Tibial nerve (tissue), 4 donors: ENCODE data around the gene OR12D2. TPM values are rescaled to one million over a fixed set of nuclear protein-coding genes. Genes with fewer than 3 reads are reported as not detected.
"Not testable (repeated sequence)": the region's sequence is repeated elsewhere in the genome, so short reads cannot be mapped to it uniquely, and the experiment has no call there.

Experiments used
- DNase-seq, 2 donors: peaks; one replicate each; pipeline ENCODE4 v3.0.0-alpha.2; 2019; ENCODE audit warnings: low spot score in 2 of 2
- H3K27ac ChIP-seq, 4 donors: fragments of 200-600 bp; sonication (generic) in 3 of 4; one replicate each; pipeline ENCODE4 v1.5.1; 2017 to 2019; ENCODE audit warnings: mild to moderate bottlenecking in 1 of 4
- H3K27me3 ChIP-seq, 2 donors: fragments of 200-600 bp; sonication (generic) in 1 of 2; one replicate each; pipeline versions ENCODE4 v1.5.1 to v1.6.0; 2017 to 2019
- H3K36me3 ChIP-seq, 3 donors: fragments of 200-600 bp; sonication (generic); one replicate each; pipeline ENCODE4 v1.5.1; 2018 to 2019
- H3K4me1 ChIP-seq, 4 donors: fragments of 200-600 bp; sonication (generic) in 3 of 4; one replicate each; pipeline ENCODE4 v1.5.1; 2017 to 2019
- H3K4me3 ChIP-seq, 4 donors: fragments of 200-600 bp; sonication (generic) in 3 of 4; one replicate each; pipeline ENCODE4 v1.5.1; 2017 to 2019; ENCODE audit warnings: mild to moderate bottlenecking in 1 of 4, moderate library complexity in 1 of 4
- H3K9me3 ChIP-seq, 4 donors: fragments of 200-600 bp; sonication (generic) in 3 of 4; one replicate each; pipeline ENCODE4 v1.5.1; 2017 to 2019
- CTCF ChIP-seq, 5 experiments: fragments of 200-600 bp in 3 of 5; fragments of 450-650 bp in 2 of 5; sonication (generic) in 3 of 5; IDR thresholded peaks; one replicate each; pipeline ENCODE4 v1.5.1; 2016 to 2019; ENCODE audit warnings: antibody characterized with exemption in 5 of 5, mild to moderate bottlenecking in 3 of 5, moderate library complexity in 2 of 5
- EP300 ChIP-seq, 2 donors: sonication (generic); formaldehyde crosslinking; IDR thresholded peaks; one replicate each; pipeline ENCODE4 v1.6.1; 2017; ENCODE audit warnings: antibody characterized with exemption in 2 of 2, mild to moderate bottlenecking in 1 of 2
- POLR2A ChIP-seq, 2 donors: fragments of 450-650 bp; IDR thresholded peaks; one replicate each; pipeline ENCODE4 v1.6.1; 2017; ENCODE audit warnings: antibody characterized with exemption in 2 of 2, mild to moderate bottlenecking in 2 of 2, moderate library complexity in 2 of 2
- WGBS, 2 donors: methylation state at CpG; one replicate each; pipeline ENCODE4 v1.1.5; 2018; 5-methylcytosine and 5-hydroxymethylcytosine counted together
- total RNA-seq, 4 donors: library from RNA; depleted of rRNA; stranded (reverse); fragments of >200 nt; gene quantifications; one replicate each; pipeline ENCODE4 v1.1.0, GENCODE V29; 2016

OR12D2 gene
- not detected for total RNA-seq

GRCh38 chr6:29395331-29395730 lies at the start of gene OR12D2:
OR12D2 (plus strand) TSS chr6:29395631; CDS start chr6:29396700, 1,069 bp downstream.
- Histone ChIP-seq H3K27me3 (no peaks in the 10 kb centered on the region), H3K36me3 (no peaks in the 10 kb centered on the region), H3K4me3 (no peak within 1 kb of the TSS), H3K9me3 (no peaks in the 10 kb centered on the region), H3K4me1 (no peaks in the 10 kb centered on the region), H3K27ac (no peak within 1 kb of the TSS)
- TF ChIP-seq EP300 (IDR thresholded peaks at IDR 0.05) (no peak), CTCF (IDR thresholded peaks at IDR 0.05) (no peak), POLR2A (IDR thresholded peaks at IDR 0.05) (no peak)
- DNase-seq = no peak

GRCh38 chr6:29349348-29349747 lies 46.1 kb upstream of the OR12D2 start:
- H3K4me1 ChIP-seq, H3K36me3 ChIP-seq, DNase-seq, H3K27ac ChIP-seq, H3K4me3 ChIP-seq, H3K27me3 ChIP-seq: not testable (repeated sequence)
- WGBS, 2 donors = 94 to 96% methylated on average over 3 of the region's 3 CpGs
- H3K9me3 ChIP-seq = peaks cover 0 to 28% (median 0%) of the 10 kb centered on the region in 4 donors

GRCh38 chr6:29354980-29355379 lies 40.5 kb upstream of the OR12D2 start:
- Histone ChIP-seq H3K4me3 (no peak overlapping the region), H3K27me3 (no peaks in the 10 kb centered on the region), H3K27ac (no peak overlapping the region), H3K4me1 (no peaks in the 10 kb centered on the region), H3K36me3 (no peaks in the 10 kb centered on the region), H3K9me3 (peaks cover 0 to 17% (median 0%) of the 10 kb centered on the region in 4 donors)
- TF ChIP-seq POLR2A (IDR thresholded peaks at IDR 0.05) (no peak), EP300 (IDR thresholded peaks at IDR 0.05) (no peak), CTCF (IDR thresholded peaks at IDR 0.05) (no peak)
- no peak for DNase-seq

GRCh38 chr6:29355603-29356002 lies 39.8 kb upstream of the OR12D2 start:
- no peaks in the 10 kb centered on the region for H3K36me3 ChIP-seq
- H3K9me3 ChIP-seq = peaks cover 0 to 12% (median 0%) of the 10 kb centered on the region in 4 donors
- DNase-seq = no peak
- TF ChIP-seq POLR2A (IDR thresholded peaks at IDR 0.05) (no peak), CTCF (IDR thresholded peaks at IDR 0.05) (no peak), EP300 (IDR thresholded peaks at IDR 0.05) (no peak)
- no peaks in the 10 kb centered on the region for H3K27me3 ChIP-seq
- H3K27ac ChIP-seq = no peak overlapping the region
- WGBS, 2 donors = 65 to 70% methylated on average over 1 of the region's 1 CpG
- no peaks in the 10 kb centered on the region for H3K4me1 ChIP-seq
- H3K4me3 ChIP-seq = no peak overlapping the region

- TF ChIP-seq POLR2A (IDR thresholded peaks at IDR 0.05) = no peak
- TF ChIP-seq CTCF (IDR thresholded peaks at IDR 0.05) = no peak
- TF ChIP-seq EP300 (IDR thresholded peaks at IDR 0.05) = no peak
- no peaks in the 10 kb centered on the region for H3K36me3 ChIP-seq
- 86 to 90% methylated on average over 3 of the region's 3 CpGs for WGBS, 2 donors
- no peak for DNase-seq
- H3K27me3 ChIP-seq = no peaks in the 10 kb centered on the region
- H3K4me1 ChIP-seq = no peaks in the 10 kb centered on the region
- H3K4me3 ChIP-seq = no peak within 1 kb of the TSS
- no peak within 1 kb of the TSS for H3K27ac ChIP-seq
- H3K9me3 ChIP-seq = peaks cover 0 to 4% (median 0%) of the 10 kb centered on the region in 4 donors
Measured at GRCh38 chr6:29368765-29369164, 26.7 kb upstream of the OR12D2 start, which contains the start of gene OR5V1. OR5V1 (minus strand) TSS chr6:29368865; CDS start chr6:29356195, 12,670 bp downstream.

- H3K27me3 ChIP-seq = no peaks in the 10 kb centered on the region
- H3K4me3 ChIP-seq = no peak within 1 kb of the TSS
- no peaks in the 10 kb centered on the region for H3K36me3 ChIP-seq
- no peaks in the 10 kb centered on the region for H3K4me1 ChIP-seq
- H3K27ac ChIP-seq = no peak within 1 kb of the TSS
- no peak for DNase-seq
- peaks cover 0 to 4% (median 0%) of the 10 kb centered on the region in 4 donors for H3K9me3 ChIP-seq
- TF ChIP-seq POLR2A (IDR thresholded peaks at IDR 0.05) (no peak), EP300 (IDR thresholded peaks at IDR 0.05) (no peak), CTCF (IDR thresholded peaks at IDR 0.05) (no peak)
- 85 to 100% methylated on average over 1 of the region's 1 CpG for WGBS, 2 donors
Measured at GRCh38 chr6:29375191-29375590, 20.2 kb upstream of the OR12D2 start, which contains the start of gene OR12D3. OR12D3 (minus strand) TSS chr6:29375291; CDS start chr6:29375287, 4 bp downstream.
